GM18505 (cell line): Measurements from ENCODE around the gene HOXD11.

Experiments used
- ATAC-seq: cut with Tn5 transposase; IDR thresholded peaks from one replicate; pipeline ENCODE4 v1.9.1; 2021; ENCODE audit not compliant: unreplicated experiment
- POLR2A ChIP-seq: IDR thresholded peaks from 4 replicates; pipeline ENCODE4 v1.6.1; 2011; ENCODE audit warnings: borderline replicate concordance; ENCODE audit not compliant: insufficient read depth, insufficient read length; ENCODE audit errors: extremely low read depth

HOXD11 gene

DNA sequence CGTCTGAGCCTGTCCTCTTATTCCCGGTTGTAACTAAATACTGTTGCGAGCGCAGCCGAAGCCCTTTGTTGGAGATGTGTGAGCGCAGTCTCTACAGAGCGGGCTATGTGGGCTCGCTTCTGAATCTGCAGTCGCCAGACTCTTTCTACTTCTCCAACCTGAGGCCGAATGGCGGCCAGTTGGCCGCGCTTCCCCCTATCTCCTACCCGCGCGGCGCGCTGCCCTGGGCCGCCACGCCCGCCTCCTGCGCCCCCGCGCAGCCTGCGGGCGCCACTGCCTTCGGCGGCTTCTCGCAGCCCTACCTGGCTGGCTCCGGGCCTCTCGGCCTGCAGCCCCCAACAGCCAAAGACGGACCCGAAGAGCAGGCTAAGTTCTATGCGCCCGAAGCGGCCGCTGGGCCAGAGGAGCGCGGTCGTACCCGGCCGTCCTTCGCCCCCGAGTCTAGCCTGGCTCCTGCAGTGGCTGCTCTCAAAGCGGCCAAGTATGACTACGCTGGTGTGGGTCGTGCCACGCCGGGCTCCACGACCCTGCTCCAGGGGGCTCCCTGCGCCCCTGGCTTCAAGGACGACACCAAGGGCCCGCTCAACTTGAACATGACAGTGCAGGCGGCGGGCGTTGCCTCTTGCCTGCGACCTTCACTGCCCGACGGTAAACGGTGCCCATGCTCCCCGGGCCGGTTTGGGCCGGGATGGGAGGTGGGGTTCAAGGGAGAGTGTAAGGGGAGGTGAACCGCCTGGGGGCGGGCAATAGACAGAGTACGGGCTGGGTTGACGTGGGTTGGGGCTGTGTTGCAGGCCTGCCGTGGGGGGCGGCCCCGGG, 7.1 kb upstream of the HOXD11 start, which contains the start of gene HOXD12:
Gene HOXD12 (plus strand): TSS at position 68 of the 819 bp plus-strand sequence. CDS start 7 bp downstream, at position 75.
- TF ChIP-seq POLR2A, result no peak
- no peak for ATAC-seq

DNA sequence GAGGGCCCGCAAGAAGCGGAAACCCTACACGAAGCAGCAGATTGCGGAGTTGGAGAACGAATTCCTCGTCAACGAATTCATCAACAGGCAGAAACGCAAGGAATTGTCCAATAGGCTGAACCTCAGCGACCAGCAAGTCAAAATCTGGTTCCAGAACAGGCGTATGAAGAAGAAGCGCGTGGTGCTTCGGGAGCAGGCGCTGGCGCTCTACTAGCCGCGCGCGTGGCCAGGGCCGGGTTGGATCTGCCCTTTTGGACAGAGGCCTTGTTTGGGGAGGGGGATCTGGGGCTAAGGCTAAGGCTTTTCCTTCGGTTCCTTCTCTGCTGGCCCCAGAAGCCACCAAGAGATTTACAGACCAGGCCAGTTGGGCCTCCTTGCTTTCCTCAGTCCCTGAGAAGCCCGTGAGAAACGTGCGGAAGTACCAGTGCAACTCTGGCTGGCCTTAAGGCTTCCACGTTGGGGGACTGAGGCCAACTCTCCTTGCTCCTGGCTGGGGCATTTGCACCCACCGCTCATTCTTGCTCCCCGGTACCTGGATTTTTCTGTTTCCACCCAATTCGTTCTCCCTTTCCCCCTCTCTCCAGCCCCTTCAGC, 6.4 kb upstream of the HOXD11 start:
- no peak for ATAC-seq
- no peak for TF ChIP-seq POLR2A

DNA sequence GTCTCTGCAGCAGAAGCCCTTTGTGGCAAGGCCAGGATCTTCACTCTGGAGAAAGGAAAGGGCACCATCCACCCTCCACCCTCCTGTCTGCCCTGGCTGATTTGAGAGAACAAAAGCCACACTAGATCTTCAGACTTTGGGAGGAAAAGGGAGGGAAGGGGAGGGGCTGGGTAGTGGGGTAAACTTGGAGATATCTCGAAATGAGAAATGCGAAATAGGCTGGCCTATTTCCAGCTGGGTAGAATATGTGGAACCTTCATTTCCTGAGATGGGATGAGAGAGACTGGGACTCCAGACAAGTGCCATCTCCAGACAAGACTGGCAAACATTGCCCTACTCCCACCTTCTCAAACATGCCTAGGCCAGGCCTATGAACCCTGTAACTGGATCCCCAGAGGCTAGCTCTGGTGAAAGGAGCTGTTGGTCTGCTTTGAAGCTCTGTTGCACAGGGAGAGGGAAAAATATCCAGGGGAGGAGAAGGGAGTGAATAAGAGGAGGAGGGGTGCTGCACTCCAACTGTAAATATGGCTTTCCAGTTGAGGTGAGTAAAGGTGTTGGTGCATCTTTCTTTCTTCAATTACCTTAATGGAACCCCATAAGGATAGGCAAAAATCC, 5.8 kb upstream of the HOXD11 start:
- no peak for ATAC-seq
- TF ChIP-seq POLR2A, result no peak

DNA sequence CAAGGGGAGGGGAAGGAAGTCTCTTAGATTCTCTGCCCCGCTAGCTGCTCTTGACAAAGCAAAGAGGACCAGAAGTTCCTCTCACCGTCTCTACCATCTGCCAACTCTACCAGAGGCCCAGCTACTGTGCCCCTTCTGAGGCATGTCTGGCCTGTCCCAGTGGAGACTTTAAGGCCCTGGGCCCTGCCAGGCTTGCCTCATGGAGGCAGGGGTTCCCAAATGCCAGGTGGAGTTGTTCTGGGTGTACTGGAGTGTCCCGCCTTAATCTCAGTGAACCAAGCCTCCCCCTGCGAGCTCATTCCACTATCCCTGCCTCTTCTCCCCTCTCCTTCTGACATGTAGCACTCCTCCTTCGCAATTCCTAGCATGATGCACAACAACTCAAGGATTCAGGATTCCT, 5.2 kb upstream of the HOXD11 start:
- no peak for TF ChIP-seq POLR2A
- ATAC-seq, result no peak

GRCh38 chr2:176102309-176102866, 4.7 kb upstream of the HOXD11 start:
- TF ChIP-seq POLR2A, result no peak
- ATAC-seq, result no peak

DNA sequence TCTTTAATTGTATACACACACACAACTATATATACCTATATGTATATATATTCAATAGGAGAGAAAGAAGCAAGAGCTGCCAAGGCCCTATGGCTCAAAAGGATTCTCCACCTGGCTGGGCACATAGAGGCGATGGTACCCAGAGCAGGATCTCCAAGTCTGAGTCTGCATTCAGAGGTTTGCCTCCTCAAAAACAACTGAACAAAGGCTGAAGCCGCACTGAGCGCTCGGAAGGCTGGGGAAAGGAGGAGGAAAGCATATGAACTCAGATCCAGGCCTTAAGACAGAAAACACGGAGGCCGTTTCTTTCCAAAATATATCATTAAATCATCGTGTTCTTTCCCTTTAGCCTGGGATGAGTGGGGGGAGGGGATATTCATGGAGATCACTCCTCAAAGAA, 3.9 kb upstream of the HOXD11 start:
- no peak for ATAC-seq
- no peak for TF ChIP-seq POLR2A

- ATAC-seq, result no peak
- TF ChIP-seq POLR2A, result no peak
Measured at GRCh38 chr2:176103742-176104315, 3.3 kb upstream of the HOXD11 start.

DNA sequence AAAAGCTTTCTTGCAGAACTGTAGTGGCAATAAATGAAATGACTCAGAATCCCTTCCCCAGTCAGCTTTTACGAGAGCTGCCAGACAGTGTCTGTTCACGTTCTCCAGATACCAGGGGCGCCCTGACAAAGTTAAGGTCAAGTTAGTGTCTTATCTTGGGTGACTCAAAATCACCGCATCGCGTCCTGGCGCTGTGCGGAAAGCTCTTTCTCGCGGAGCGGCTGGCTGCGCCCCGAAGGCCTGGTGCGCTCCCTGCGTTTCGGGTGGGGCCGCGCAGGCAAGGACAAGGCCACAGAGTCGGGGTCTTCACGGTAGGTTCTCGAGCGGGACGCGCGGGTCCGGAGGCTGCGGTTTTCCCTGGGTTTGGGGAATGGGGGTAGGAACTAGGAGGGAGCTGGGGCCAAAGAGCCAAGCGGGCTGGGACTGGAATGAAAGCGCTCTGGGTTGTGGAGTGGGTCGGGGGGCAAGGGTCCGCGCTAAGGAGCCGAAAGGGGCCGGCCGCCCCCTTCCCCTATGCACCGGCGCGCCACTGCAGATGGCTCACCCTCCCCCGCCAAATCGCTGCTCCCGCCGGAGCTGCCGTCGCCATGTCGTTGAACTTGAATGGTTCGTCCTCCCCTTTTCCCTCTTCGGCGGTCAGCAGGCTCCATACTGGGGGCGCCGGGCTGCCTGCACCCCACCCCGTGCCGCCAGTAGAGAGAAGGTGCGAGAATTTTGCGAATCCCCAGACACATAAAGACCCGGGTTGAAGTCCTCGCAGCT, 2.6 kb upstream of the HOXD11 start:
- TF ChIP-seq POLR2A, result no peak
- ATAC-seq, result no peak

- ATAC-seq, result no peak
Measured at GRCh38 chr2:176105078-176105729, 1.9 kb upstream of the HOXD11 start.

GRCh38 chr2:176105730-176106580, 1.1 kb upstream of the HOXD11 start:
- no peak for ATAC-seq
- no peak for TF ChIP-seq POLR2A

More at GRCh38 chr2:176105078-176105729, 1.9 kb upstream of the HOXD11 start:
- no peak for TF ChIP-seq POLR2A

DNA sequence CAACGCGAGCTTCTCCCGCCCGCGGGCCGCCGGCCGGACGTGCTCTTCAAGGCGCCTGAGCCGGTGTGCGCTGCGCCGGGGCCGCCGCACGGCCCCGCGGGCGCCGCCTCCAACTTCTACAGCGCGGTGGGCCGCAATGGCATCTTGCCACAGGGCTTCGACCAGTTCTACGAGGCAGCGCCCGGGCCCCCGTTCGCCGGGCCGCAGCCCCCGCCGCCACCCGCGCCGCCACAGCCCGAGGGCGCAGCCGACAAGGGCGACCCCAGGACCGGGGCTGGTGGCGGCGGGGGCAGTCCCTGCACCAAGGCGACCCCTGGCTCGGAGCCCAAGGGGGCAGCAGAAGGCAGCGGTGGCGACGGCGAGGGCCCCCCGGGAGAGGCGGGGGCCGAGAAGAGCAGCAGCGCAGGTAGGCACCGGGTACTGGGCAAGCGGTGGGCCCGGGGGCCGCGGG, 676 bp downstream of the HOXD11 start:
- ATAC-seq, result no peak
- no peak for TF ChIP-seq POLR2A

- ATAC-seq, result no peak
- TF ChIP-seq POLR2A, result no peak
Measured at GRCh38 chr2:176109192-176109901, 2.3 kb downstream of the HOXD11 start.
